HL-60/S4 treated with retinoic acid at 250 ng/mL for 4 days and 3 days (cell line): ENCODE results near the gene CCL27.

Experiments used
- in situ Hi-C: fragments of 300-500 bp; cut with MboI; formaldehyde crosslinking; loops from 2 replicates; pipeline ENCODE4 v1.7.0; 2022; ENCODE audit warnings: low sequenced_read_pairs

Gene CCL27

GRCh38 chr9:34628656-34629490, 33.6 kb downstream of the CCL27 start, which contains the start of gene ARID3C:
Gene ARID3C, minus strand, starts transcription at chr9:34629066. Its CDS starts 1,052 bp downstream, at chr9:34628014.
- in situ Hi-C loops = no loop called here

GRCh38 chr9:34627716-34628655, 34.5 kb downstream of the CCL27 start:
- in situ Hi-C loops = no loop called here

GRCh38 chr9:34625186-34625486, 37.3 kb downstream of the CCL27 start:
- in situ Hi-C loops = no loop called here

- in situ Hi-C loops = no loop called here
Observed at GRCh38 chr9:34624475-34625185, 37.8 kb downstream of the CCL27 start.

- in situ Hi-C loops = no loop called here
Observed at GRCh38 chr9:34623374-34624235, 38.9 kb downstream of the CCL27 start.

- in situ Hi-C loops = no loop called here
Observed at GRCh38 chr9:34620061-34620994, 42.1 kb downstream of the CCL27 start, which contains the start of gene DCTN3. Gene DCTN3, minus strand, starts transcription at chr9:34620495. Its CDS starts 31 bp downstream, at chr9:34620464.

- in situ Hi-C loops = no loop called here
Observed at GRCh38 chr9:34615132-34615531, 47.3 kb downstream of the CCL27 start.

GRCh38 chr9:34612788-34613390, 49.6 kb downstream of the CCL27 start:
- in situ Hi-C loops = no loop called here
